IPS-15b (cell line): ENCODE measurements around the gene ARSG.
"Not testable (repeated sequence)": the region's sequence is repeated elsewhere in the genome, so short reads cannot be mapped to it uniquely, and the experiment has no call there.

ENCODE experiments used
- H3K27me3 ChIP-seq: one replicate; pipeline ENCODE4 v1.6.1; 2013; ENCODE audit warnings: low read length; ENCODE audit not compliant: control insufficient read depth, insufficient read depth
- H3K36me3 ChIP-seq: one replicate; pipeline ENCODE4 v1.6.1; 2013; ENCODE audit warnings: low read length; ENCODE audit not compliant: control insufficient read depth, insufficient read depth
- H3K4me1 ChIP-seq: one replicate; pipeline ENCODE4 v1.6.1; 2013; ENCODE audit warnings: mild to moderate bottlenecking, low read length; ENCODE audit not compliant: control insufficient read depth, insufficient read depth
- H3K4me3 ChIP-seq: one replicate; pipeline ENCODE4 v1.5.1; 2013; ENCODE audit warnings: low read depth, low read length
- H3K9ac ChIP-seq: one replicate; pipeline ENCODE4 v1.6.1; 2013; ENCODE audit warnings: low read depth, mild to moderate bottlenecking, low read length
- H3K9me3 ChIP-seq: one replicate; pipeline ENCODE4 v1.6.1; 2013; ENCODE audit warnings: mild to moderate bottlenecking, low read length; ENCODE audit not compliant: control insufficient read depth, insufficient read depth

ARSG gene

DNA sequence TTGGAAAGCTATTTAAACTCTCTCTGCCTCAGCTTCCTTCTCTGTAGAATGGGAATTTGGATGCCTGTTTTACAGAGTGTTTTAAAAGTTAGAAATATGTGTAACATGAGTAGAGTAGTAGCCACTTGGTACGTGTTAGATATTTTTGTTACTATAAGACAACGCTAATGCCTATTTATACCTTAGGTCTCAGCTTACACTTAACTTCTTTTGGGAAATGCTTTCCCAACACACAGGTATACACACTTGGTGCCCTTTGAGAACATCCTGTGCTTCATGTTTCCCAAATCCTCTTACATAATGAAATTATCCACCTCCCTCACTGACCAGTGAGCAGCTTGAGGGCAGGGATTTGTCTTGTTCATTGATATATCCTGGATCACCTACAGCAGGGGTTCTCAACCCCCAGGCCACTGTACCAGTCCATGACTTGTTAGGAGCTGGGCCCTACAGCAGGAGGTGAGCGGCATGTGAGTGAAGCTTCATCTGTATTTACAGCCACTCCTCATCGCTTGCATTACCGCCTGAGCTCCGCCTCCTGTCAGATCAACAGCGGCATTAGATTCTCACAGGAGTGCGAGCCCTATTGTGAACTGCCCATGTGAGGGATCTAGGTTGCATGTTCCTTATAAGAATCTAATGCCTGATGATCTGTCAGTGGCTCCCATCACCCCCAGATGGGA lies 33.5 kb downstream of the ARSG start:
- Histone ChIP-seq H3K36me3 (no peaks in the 10 kb centered on the region), H3K27me3 (no peaks in the 10 kb centered on the region), H3K9ac (no peak overlapping the region), H3K4me3 (no peak overlapping the region), H3K4me1 (peaks cover 4% of the 10 kb centered on the region), H3K9me3 (no peaks in the 10 kb centered on the region)

DNA sequence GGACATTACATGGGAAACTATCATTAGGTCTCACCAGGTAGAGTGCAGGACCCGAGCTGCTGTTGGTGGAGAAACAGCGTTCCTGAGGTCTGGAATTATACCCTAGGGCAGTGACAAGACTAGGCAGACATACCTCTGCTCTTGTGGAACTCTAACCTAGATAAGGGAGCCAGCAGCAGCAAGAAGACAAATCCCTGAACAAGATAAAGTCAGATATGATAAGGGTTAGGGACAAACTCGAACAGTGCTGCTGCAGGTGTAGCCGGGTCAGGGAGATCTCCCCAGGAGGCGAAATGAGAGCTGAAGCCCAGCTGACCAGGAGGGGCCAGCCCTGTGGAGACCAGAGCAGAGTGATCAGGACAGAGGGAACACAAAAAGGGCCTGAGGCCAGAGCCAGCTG lies 34.7 kb downstream of the ARSG start:
- no peak overlapping the region for H3K9ac ChIP-seq
- H3K36me3 ChIP-seq: no peaks in the 10 kb centered on the region
- no peaks in the 10 kb centered on the region for H3K9me3 ChIP-seq
- no peak overlapping the region for H3K4me3 ChIP-seq
- peaks cover 2% of the 10 kb centered on the region for H3K4me1 ChIP-seq
- no peaks in the 10 kb centered on the region for H3K27me3 ChIP-seq

DNA sequence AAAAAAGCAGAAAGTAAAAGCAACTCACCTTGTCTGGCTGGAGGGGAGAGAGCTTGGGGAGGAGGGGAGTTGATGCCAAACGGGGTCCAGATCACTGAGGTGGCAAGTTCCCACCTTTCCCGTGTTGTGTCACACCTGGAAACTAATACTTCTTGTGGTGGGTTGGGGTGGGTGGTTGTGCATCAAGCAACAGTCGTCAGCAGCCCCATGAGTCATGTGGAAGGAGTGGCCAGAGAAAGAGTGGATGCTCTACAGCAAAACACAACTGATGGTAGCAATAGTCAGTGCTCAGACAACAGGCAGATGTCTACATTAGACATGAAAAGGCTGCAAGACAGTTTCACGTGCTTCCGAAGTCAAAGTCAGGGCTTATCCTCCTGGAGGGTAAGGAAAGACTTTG lies 35.4 kb downstream of the ARSG start:
- no peaks in the 10 kb centered on the region for H3K36me3 ChIP-seq
- H3K9ac ChIP-seq: no peak overlapping the region
- H3K4me3 ChIP-seq: no peak overlapping the region
- peaks cover 2% of the 10 kb centered on the region for H3K4me1 ChIP-seq
- H3K9me3 ChIP-seq: no peaks in the 10 kb centered on the region
- H3K27me3 ChIP-seq: no peaks in the 10 kb centered on the region

DNA sequence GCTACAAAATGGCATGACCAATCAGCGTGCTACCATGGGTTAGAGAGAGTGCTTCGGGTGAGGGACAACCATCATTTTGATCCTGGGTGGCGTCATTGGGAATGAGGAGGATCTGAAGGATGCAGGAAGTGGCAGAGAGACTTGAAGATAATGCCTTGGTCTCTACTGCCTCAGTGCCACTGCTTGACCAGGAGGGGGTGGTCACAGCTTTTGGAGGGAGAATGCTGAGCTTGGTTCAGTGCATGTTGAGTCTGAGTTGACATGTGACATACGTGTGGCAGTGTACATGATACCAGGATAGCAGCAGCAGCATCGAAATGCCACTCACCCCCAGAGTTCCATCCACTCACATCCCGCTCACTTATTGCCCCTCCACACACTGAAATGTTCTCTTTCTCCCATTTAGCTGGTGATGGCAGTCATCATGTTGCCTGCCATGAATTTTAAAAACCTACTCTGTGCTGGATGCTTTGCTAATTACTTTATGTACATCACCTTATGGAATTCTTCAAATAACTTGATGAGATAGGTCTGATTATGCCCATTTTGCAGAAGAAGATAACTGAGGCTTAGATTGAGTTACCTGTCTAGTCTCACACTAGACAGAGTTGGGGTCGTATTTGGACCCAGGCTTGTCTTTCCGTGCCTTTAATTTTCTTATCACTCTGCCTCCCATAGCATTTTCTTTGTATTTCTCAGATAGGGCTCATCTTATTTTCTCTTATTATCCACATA lies 36.7 kb downstream of the ARSG start:
- Histone ChIP-seq H3K9me3 (no peaks in the 10 kb centered on the region), H3K4me1 (no peaks in the 10 kb centered on the region), H3K36me3 (no peaks in the 10 kb centered on the region)

DNA sequence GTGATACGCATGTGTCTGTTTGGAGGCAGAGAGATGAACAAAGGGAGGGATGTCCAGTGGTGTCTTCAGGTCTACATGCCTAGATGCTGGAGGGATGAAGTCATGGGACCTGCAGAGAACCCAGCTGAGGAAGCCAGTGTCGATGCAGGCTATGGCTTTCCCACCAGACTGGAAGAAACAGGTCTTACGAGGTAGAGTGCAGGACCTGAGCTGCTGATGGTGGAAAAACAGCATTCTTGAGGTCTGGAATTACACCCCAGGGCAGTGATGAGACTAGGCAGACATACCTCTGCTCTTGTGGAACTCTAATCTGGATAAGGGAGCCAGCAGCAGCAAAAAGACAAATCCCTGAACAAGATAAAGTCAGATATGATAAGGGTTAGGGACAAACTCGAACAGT lies 37.4 kb downstream of the ARSG start:
- Histone ChIP-seq H3K36me3 (no peaks in the 10 kb centered on the region), H3K27me3 (no peaks in the 10 kb centered on the region), H3K9me3 (no peaks in the 10 kb centered on the region)

More for the DNA sequence above, 36.7 kb downstream of the ARSG start:
- Histone ChIP-seq H3K9ac (no peak overlapping the region), H3K27me3 (no peaks in the 10 kb centered on the region), H3K4me3 (no peak overlapping the region)

DNA sequence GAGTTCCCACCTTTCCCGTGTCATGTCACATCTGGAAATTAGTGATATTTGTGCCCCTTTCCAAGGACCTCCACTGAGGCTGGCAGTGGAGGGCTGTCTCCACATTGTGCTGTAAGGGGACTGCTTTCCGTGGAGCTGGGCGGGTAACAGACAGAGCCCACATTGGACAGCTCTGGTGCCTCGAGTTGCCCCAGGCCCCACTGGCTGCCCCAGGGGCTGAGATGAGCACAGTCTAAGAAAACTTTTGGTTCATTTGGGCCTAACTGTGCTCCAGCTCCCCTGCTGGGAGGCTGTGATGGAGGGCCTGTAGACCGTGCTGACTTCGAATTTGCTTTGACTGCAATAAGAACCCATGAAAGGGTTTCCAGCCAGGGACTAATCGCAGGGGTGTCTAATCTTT lies 38.0 kb downstream of the ARSG start:
- H3K27me3 ChIP-seq: no peaks in the 10 kb centered on the region
- no peaks in the 10 kb centered on the region for H3K9me3 ChIP-seq
- H3K4me3 ChIP-seq: no peak overlapping the region
- no peaks in the 10 kb centered on the region for H3K4me1 ChIP-seq
- H3K36me3 ChIP-seq: no peaks in the 10 kb centered on the region
- no peak overlapping the region for H3K9ac ChIP-seq

More for the DNA sequence above, 37.4 kb downstream of the ARSG start:
- Histone ChIP-seq H3K4me3 (no peak overlapping the region), H3K4me1 (no peaks in the 10 kb centered on the region), H3K9ac (no peak overlapping the region)

DNA sequence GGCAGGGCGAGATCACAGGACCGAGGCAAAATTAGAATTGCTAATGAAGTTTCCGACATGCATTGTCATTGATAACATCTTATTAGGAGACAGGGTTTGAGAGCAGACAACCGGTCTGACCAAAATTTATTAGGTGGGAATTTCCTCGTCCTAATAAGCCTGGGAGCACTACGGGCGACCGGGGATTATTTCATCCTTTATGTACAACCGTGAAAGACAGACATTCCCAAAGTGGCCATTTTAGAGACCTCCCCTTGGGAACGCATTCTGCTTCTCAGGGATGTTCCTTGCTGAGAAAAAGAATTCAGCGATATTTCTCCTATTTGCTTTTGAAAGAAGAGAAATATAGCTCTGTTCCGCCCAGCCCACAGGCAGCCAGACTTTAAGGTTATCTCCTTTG lies 40.6 kb downstream of the ARSG start:
- not testable (repeated sequence) for H3K4me3 ChIP-seq, H3K4me1 ChIP-seq, H3K9me3 ChIP-seq, H3K27me3 ChIP-seq, H3K9ac ChIP-seq, H3K36me3 ChIP-seq

DNA sequence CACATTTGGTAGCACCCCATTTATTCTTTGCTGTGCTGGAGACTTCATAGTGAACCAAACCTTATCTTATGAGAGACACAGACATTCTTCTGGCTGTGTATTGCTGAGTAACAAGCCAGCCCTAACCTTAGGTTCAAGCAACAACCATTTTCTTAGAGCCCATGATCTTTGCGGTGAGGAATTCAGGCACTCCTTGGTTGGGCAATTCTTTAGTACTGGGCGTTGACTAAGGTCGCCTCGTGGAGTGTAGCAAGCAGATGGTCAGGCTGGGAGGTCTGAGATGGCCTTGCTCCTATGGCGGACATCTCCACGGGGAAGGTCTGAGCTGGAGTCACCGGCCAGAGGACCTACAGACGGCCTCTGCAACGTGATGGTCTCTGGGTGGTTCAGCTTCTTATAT lies 43.1 kb downstream of the ARSG start:
- Histone ChIP-seq H3K4me1 (no peaks in the 10 kb centered on the region), H3K4me3 (no peak overlapping the region), H3K36me3 (no peaks in the 10 kb centered on the region), H3K27me3 (no peaks in the 10 kb centered on the region), H3K9me3 (no peaks in the 10 kb centered on the region), H3K9ac (no peak overlapping the region)

DNA sequence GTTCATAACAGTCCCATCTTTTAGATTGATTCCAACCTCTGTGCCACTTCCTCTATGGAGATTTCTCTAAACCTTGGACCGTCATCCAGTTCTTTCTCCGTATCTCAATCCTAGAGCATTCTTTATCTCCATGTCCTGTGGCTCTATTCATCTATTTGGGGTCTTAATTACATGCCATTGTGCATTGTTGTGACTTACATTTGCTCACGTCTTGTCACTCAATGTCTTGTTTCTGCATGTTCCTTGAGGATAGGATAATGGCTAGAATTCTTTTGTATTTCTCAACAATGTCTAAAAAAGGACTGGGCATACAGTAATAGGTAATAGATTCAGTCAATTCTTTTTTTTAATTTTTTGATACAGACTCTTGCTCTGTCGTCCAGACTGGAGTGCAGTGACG lies 50.2 kb downstream of the ARSG start:
- Histone ChIP-seq H3K9ac (no peak overlapping the region), H3K9me3 (no peaks in the 10 kb centered on the region), H3K4me1 (no peaks in the 10 kb centered on the region), H3K36me3 (no peaks in the 10 kb centered on the region), H3K27me3 (no peaks in the 10 kb centered on the region), H3K4me3 (no peak overlapping the region)

DNA sequence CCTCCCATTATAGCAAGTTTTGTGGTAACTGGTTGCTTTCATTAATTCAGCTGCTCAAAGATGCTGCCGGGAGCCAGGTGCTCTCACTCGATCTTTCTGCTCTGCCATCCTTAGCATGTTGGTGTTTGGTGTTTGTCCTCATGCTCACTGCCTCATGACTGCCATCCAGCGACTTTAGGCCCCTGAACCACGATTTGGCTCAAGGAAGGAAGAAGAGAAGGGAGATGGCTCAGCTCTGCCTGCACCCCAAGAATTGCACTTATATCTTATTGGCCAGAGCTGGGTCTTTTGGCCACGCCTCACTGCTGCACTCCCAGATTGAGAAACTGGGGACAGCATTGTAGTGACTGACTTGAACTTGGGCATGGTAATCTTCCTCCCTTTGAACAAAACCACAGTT lies 52.7 kb downstream of the ARSG start:
- H3K4me3 ChIP-seq: no peak overlapping the region
- H3K4me1 ChIP-seq: no peaks in the 10 kb centered on the region
- no peaks in the 10 kb centered on the region for H3K36me3 ChIP-seq
- no peaks in the 10 kb centered on the region for H3K9me3 ChIP-seq
- H3K9ac ChIP-seq: no peak overlapping the region
- H3K27me3 ChIP-seq: no peaks in the 10 kb centered on the region

DNA sequence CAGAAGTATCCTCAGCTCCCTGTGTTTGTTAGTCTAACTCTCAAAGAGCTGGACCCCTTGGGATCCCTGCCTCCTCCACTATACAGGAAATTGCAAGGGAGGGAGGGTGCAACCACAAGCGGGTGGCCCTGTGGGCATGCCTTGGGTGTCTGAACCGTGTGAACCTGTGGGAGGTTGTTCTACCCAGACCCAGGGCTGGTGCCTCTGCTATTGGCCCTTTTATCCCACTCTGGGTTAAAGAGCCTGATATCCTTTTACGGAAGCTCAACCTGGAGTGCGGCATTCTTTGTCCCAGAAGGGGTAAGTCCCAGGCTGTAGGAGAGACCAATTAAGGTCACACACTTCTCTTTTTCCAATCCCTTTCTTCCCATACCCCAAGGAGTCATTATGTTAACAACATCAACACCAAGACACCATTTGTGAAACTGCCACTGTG lies 53.4 kb downstream of the ARSG start:
- no peak overlapping the region for H3K9ac ChIP-seq
- H3K27me3 ChIP-seq: no peaks in the 10 kb centered on the region
- no peak overlapping the region for H3K4me3 ChIP-seq
- H3K9me3 ChIP-seq: no peaks in the 10 kb centered on the region
- H3K4me1 ChIP-seq: no peaks in the 10 kb centered on the region
- no peaks in the 10 kb centered on the region for H3K36me3 ChIP-seq

DNA sequence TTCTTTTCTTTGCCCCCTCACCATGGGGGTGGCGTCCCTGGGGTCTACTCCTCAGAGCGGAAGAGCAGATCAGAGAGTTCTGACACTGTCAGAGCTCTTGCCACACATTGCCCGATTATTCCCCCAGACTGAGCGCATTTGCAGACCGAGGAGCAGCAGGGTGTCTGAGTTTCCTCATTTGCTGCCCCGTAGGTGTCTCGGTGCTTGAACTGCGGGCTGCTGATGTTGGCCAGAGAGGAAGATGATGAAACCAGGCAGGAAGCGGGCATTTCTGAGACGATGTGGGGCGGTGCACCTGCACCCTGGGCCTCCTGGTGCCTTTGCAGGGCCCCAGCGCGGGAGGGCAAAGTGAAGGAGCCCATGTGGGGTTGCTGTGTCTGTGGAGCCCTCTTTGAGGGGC lies 55.2 kb downstream of the ARSG start:
- H3K4me3 ChIP-seq: no peak overlapping the region
- no peaks in the 10 kb centered on the region for H3K36me3 ChIP-seq
- no peaks in the 10 kb centered on the region for H3K9me3 ChIP-seq
- no peaks in the 10 kb centered on the region for H3K27me3 ChIP-seq
- no peaks in the 10 kb centered on the region for H3K4me1 ChIP-seq
- no peak overlapping the region for H3K9ac ChIP-seq
